ENCODE measurements around the gene TUT7. TPM values are rescaled to one million over a fixed set of nuclear protein-coding genes. Genes with fewer than 3 reads are reported as not detected.

TUT7 gene
- total RNA-seq, 4 donors from 2014 or later = 36.8 to 99.9 (median 50.4) TPM

DNA sequence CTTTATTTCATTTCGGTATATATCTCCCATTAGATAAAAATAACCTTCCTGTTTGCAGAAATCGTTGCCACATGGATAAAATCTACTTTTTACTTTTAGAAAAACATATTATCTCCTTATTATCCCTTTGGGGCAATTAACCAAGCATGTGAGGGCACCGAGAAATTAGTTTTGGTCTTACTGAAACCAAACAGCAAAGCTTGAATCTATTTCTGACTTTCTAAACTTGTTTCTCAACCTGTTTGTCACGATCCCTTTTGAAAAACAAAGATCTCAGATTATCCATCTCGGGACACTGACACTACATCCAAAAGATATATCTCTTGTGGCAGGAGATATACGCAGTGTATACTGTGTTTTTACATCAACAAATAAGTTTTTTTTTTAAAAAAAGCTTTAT, 2.3 kb downstream of the TUT7 start:
- TF ChIP-seq POLR2A (IDR thresholded peaks at IDR 0.05) = no peak
- Histone ChIP-seq H3K4me3 (peak overlapping the region in 3 of 4 donors; percentile 4 to 98 (median 97)), H3K27me3 (no peaks in the 10 kb centered on the region), H3K27ac (peak overlapping the region in 2 of 4 donors; percentile 2 to 14), H3K36me3 (no peaks in the 10 kb centered on the region), H3K4me1 (peaks cover 0 to 35% (median 14%) of the 10 kb centered on the region in 4 donors), H3K9me3 (no peaks in the 10 kb centered on the region)
- DNase-seq = no peak

DNA sequence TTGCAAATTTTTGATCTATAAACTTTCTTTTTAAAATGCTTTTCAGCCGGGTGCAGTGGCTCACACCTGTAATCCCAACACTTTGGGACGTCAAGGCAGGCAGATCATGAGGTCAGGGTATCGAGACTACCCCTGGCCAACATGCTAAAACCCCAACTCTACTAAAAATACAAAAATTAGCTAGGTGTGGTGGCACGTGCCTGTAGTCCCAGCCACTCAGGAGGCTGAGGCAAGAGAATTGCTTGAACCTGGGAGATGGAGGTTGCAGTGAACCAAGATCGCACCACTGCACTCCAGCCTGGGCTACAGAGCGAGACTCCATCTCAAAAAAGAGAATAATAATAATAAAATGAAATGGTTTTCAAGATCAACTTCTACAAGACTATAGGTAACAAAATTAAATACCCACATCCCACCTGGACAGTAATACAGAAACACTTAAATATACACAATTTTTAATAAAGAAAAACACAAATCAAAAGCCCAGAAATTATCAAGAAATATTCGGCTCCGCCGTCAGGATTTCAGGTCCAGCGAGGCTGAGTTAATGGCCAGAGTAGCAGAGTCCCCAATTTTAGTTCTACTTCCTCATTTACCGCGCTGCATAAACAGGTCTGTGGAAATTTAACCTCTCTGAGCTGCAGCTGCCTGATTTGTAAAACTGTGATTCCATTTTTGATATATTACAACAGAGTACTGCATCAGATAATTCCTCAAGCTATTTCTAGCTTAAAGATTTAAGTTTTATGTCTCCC, 4.0 kb downstream of the TUT7 start:
- peaks cover 0 to 35% (median 14%) of the 10 kb centered on the region in 4 donors for H3K4me1 ChIP-seq
- H3K9me3 ChIP-seq = no peaks in the 10 kb centered on the region
- H3K27ac ChIP-seq = peak overlapping the region in 1 of 4 donors; percentile 42
- H3K27me3 ChIP-seq = no peaks in the 10 kb centered on the region
- H3K36me3 ChIP-seq = peaks cover 0 to 14% (median 0%) of the 10 kb centered on the region in 3 donors
- TF ChIP-seq, protein P1, sequence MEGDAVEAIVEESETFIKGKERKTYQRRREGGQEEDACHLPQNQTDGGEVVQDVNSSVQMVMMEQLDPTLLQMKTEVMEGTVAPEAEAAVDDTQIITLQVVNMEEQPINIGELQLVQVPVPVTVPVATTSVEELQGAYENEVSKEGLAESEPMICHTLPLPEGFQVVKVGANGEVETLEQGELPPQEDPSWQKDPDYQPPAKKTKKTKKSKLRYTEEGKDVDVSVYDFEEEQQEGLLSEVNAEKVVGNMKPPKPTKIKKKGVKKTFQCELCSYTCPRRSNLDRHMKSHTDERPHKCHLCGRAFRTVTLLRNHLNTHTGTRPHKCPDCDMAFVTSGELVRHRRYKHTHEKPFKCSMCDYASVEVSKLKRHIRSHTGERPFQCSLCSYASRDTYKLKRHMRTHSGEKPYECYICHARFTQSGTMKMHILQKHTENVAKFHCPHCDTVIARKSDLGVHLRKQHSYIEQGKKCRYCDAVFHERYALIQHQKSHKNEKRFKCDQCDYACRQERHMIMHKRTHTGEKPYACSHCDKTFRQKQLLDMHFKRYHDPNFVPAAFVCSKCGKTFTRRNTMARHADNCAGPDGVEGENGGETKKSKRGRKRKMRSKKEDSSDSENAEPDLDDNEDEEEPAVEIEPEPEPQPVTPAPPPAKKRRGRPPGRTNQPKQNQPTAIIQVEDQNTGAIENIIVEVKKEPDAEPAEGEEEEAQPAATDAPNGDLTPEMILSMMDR (IDR thresholded peaks at IDR 0.05) = no peak
- no peak for TF ChIP-seq POLR2A (IDR thresholded peaks at IDR 0.05)
- H3K4me3 ChIP-seq = peak overlapping the region; percentile 2 to 20 (median 7)
- DNase-seq = peak in 1 of 3 donors; percentile 22

DNA sequence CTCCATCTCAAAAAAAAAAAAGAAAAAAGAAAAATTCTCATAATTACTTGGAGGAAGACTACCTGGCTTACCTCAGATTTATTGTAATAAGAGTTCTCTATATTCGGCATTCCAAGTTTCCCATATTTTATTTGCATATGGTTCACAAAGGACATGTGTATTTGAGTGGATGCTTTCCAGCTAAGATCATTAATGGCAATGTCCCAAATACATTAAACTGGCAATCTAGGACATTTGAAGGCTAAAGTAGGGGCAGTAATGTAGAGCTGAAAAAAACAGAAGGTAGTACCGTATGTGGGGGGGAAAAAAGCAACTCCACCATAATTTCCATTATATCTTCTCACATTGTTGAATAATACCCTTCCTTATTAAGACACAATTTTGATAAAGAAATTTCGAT, 4.9 kb downstream of the TUT7 start:
- Histone ChIP-seq H3K27ac (no peak overlapping the region), H3K36me3 (peaks cover 0 to 23% (median 0%) of the 10 kb centered on the region in 3 donors), H3K4me1 (peaks cover 0 to 35% (median 14%) of the 10 kb centered on the region in 4 donors), H3K9me3 (no peaks in the 10 kb centered on the region), H3K27me3 (no peaks in the 10 kb centered on the region), H3K4me3 (no peak overlapping the region)
- DNase-seq = no peak
- TF ChIP-seq, protein P1 (IDR thresholded peaks at IDR 0.05) = no peak

DNA sequence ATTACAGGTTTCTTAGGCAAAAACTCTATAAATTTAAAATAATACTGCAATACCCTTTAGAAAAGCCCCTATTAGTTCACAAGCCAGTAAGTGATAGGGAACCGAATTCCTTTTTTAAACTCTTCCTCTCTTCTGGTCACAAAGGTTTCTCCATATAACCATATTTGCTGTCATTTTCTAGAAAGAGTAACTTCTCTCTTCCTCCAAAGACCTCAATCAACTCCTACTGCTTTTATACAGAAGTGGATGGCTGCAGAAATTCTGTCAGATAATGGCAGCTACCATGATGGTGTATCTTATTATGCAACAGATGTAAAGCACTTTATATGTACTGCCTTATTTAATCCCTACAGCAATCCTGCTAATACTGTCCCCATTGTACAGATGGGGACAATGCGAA, 6.2 kb downstream of the TUT7 start:
- Histone ChIP-seq H3K27me3 (no peaks in the 10 kb centered on the region), H3K4me3 (no peak overlapping the region), H3K9me3 (no peaks in the 10 kb centered on the region), H3K36me3 (peaks cover 0 to 35% (median 0%) of the 10 kb centered on the region in 3 donors), H3K4me1 (peaks cover 0 to 30% (median 12%) of the 10 kb centered on the region in 4 donors), H3K27ac (no peak overlapping the region)
- TF ChIP-seq, protein P1 (IDR thresholded peaks at IDR 0.05) = no peak
- no peak for TF ChIP-seq POLR2A (IDR thresholded peaks at IDR 0.05)
- DNase-seq = no peak

DNA sequence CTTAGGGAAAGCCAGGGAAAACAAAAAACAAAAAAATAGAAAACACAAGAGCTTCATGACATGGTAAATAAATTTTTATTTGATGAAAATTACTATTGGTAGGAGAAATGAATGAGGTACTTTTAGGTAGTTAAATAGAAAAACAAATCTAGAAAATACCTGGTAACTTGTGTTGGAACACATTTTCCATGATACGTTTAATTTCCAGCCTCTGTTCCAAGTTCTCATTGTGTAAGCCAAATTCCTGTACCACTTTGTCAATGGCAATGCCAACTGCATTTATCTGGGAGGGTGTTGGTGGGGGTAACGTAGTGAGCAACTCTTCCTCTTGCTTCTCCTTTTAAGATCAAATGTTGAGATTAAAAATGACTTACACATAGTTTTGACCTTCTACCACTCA, 9.4 kb downstream of the TUT7 start:
- Histone ChIP-seq H3K4me1 (peaks cover 0 to 10% (median 3%) of the 10 kb centered on the region in 4 donors), H3K36me3 (peaks cover 0 to 67% (median 0%) of the 10 kb centered on the region in 3 donors), H3K27ac (no peak overlapping the region), H3K27me3 (no peaks in the 10 kb centered on the region), H3K4me3 (no peak overlapping the region), H3K9me3 (no peaks in the 10 kb centered on the region)
- no peak for DNase-seq
- TF ChIP-seq POLR2A (IDR thresholded peaks at IDR 0.05) = no peak
- TF ChIP-seq, protein P1 (IDR thresholded peaks at IDR 0.05) = no peak

DNA sequence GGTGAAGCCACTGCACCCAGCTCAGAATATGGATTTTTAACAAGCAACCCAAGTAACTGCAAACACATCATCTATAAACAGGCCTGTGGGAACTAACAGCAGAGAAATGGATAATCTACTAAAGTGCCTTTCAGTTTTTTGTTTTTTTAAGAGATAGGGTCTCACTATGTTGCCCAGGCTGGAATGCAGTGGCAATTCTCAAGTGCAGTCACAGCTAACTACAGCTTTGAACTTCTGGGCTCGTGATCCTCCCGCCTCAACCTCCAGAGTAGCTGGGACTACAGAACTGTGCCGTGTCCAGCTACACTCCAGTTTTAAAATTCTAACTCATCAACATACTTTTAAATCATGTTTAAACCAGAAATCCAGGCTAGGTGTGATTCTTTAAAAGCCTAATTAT, 11.9 kb downstream of the TUT7 start:
- no peak overlapping the region for H3K4me3 ChIP-seq
- peaks cover 0 to 93% (median 0%) of the 10 kb centered on the region in 3 donors for H3K36me3 ChIP-seq
- no peak for TF ChIP-seq POLR2A (IDR thresholded peaks at IDR 0.05)
- TF ChIP-seq, protein P1 (IDR thresholded peaks at IDR 0.05) = no peak
- H3K27ac ChIP-seq = no peak overlapping the region
- H3K9me3 ChIP-seq = no peaks in the 10 kb centered on the region
- no peak for DNase-seq
- no peaks in the 10 kb centered on the region for H3K27me3 ChIP-seq
- H3K4me1 ChIP-seq = no peaks in the 10 kb centered on the region

Measured in Peyer's patch (tissue), 4 donors.